Mammary epithelial cell (primary cell): ENCODE data around the gene PABPN1L.

Experiments
- EZH2 ChIP-seq: IDR thresholded peaks from 2 replicates; pipeline ENCODE4 v1.6.1; 2012; ENCODE audit warnings: low read length, inconsistent platforms, borderline replicate concordance
- TF ChIP-seq, protein P1 (sequence below), 2 donors: IDR thresholded peaks in 1 of 2; conservative IDR thresholded peaks in 1 of 2; 2 replicates each; pipeline ENCODE4 v1.5.1; 2011 to 2012; ENCODE audit warnings: inconsistent platforms in 2 of 2, low read length in 2 of 2, mild to moderate bottlenecking in 2 of 2, control low read depth in 1 of 2, low read depth in 1 of 2; ENCODE audit not compliant: insufficient read depth in 1 of 2; ENCODE audit errors: extremely low read depth in 1 of 2

DNA sequence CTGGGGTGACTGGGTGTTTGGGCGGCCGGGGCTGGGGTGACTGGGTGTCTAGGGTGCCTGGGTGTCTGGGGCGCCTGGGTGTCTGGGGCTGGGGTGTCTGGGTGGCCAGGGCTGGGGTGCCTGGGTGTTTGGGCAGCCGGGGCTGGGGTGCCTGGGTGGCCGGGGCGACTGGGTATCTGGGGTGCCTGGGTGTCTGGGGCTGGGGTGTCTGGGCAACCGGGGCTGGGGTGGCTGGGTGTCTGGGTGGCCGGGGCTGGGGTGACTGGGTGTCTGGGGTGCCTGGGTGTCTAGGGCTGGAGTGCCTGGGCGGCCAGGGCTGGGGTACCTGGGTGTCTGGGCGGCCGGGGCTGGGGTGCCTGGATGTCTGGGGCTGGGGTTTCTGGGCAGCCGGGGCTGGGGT, 41.3 kb downstream of the PABPN1L start:
- TF ChIP-seq, protein P1, sequence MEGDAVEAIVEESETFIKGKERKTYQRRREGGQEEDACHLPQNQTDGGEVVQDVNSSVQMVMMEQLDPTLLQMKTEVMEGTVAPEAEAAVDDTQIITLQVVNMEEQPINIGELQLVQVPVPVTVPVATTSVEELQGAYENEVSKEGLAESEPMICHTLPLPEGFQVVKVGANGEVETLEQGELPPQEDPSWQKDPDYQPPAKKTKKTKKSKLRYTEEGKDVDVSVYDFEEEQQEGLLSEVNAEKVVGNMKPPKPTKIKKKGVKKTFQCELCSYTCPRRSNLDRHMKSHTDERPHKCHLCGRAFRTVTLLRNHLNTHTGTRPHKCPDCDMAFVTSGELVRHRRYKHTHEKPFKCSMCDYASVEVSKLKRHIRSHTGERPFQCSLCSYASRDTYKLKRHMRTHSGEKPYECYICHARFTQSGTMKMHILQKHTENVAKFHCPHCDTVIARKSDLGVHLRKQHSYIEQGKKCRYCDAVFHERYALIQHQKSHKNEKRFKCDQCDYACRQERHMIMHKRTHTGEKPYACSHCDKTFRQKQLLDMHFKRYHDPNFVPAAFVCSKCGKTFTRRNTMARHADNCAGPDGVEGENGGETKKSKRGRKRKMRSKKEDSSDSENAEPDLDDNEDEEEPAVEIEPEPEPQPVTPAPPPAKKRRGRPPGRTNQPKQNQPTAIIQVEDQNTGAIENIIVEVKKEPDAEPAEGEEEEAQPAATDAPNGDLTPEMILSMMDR (conservative IDR thresholded peaks at IDR 0.05 in 1 of 2, IDR thresholded peaks at IDR 0.05 in 1 of 2; ENCODE audit: extremely low read depth in 1 of 2, insufficient read depth in 1 of 2, low read depth in 1 of 2, low read length in 2 of 2): no peak
- TF ChIP-seq EZH2: no peak
